Esophagus mucosa (tissue), 1 donor: ENCODE measurements around the gene GPR89B. TPM values are rescaled to one million over a fixed set of nuclear protein-coding genes. Genes with fewer than 3 reads are reported as not detected.
"Not testable (repeated sequence)": the region's sequence is repeated elsewhere in the genome, so short reads cannot be mapped to it uniquely, and the experiment has no call there.

ENCODE experiments used
- ATAC-seq: fragments of 200-7000 bp; cut with Tn5 transposase; one replicate; pipeline ENCODE4 v1.9.1; 2020
- total RNA-seq: library from RNA; stranded (reverse); gene quantifications from one replicate; pipeline ENCODE4 v1.2.4, GENCODE V29; 2023
- donor health status: DM: yes; HTN: yes; CAD: no.

Gene GPR89B
- total RNA-seq, 1 donor from 2014 or later: 6.8 TPM

DNA sequence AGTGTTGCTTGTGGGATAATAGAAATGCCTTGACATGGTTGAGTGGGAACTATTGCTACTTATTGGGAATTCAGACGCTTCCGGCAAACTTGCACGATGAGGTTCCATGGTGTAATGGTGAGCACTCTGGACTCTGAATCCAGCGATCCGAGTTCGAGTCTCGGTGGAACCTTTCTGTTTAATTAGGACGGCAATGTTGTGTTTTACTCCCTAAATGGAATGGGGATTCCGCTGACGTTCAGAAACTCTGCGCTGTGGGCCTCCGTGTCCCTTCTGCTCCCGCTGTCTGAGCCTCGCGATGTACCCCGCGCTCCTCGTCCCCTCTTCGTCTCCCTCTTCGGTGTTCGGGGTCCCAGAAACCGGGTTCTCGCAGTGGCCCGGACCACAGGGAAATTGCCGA is 104.5 kb downstream of the GPR89B start:
- ATAC-seq: peak; percentile 32

DNA sequence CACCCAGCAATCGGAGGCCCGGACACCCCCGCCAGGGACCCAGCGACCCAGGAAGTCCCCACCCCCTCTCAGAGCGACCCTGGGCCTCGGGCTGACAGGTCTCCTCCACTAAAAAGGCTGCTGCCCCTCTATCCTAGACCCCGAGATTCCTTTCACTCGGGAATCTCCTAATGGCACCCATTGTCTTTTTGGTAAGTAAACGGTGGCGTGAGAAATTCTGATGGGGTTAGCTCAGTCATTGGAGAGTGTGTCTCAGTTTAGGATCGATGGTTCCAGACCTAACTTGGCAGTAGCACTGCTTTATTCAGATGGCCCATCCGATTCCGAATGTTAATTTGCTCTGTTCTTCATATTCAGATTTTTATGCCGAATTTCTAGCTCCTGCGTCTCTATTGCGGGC is 104.9 kb downstream of the GPR89B start:
- ATAC-seq: not testable (repeated sequence)

DNA sequence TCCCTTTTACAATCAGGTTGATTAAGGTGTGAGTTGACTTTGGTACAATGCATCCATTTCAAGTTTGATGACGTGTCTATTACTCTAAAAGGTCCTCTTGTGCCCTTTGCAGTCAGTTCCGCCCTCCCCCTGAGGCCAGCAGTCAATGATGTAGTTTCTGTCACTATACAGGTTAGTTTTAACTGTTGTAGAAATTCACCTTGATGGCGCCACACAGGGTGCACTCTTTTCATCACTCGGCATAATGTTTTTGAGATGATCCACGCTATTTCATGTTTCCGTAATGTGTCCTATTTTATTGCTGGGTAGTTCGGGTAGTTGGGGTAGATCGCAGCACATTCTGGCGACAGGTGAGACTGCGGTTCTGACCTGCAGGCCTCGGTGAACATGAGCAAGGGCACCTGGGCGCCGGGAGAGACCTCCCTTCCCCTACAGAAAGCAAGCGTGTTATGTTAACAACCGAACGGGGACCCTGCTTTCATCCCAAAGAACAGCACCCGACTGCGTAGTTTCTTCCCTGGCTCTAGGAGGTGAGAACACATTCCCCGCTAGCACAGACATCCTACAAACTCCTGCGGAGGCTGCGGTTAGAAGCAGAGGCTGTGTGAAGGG is 109.7 kb downstream of the GPR89B start:
- peak; percentile 20 for ATAC-seq

DNA sequence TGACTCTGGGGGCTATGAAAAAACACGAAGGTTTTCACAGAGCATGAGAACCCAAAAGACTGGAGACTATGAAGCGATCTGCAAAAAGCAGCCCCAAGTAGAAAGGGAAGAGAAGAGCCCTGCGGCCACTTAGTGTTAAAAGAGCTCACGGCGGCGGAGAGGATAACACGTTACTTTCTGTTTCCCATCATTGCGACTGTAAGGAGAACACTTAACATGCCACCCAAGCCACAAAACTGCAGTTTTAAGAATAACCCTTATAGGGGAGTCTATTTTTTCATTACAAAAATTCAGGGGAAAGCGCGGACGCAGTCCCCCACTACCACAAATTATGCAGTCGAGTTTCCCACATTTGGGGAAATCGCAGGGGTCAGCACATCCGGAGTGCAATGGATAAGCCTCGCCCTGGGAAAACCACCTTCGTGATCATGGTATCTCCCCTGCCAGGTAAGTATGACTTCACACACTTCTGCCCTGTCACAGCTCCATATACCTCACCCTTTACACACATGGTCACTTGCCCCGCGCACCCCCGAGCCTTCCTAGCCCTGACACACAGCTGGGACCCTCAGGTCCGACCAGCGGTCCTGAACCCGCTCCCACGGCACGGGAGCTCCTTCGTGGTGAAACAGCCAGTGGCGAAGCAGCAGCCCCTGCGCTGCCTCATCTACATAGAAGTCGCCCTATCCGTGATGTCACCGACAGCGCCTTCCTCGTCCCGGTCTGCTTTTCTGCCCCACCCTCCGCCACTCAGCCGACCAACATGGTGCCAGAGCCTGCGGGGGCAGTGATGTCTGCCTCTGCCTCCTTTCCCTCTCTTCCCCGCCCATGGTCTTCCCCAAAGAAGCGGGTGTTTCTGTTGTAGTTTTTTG is 110.5 kb downstream of the GPR89B start:
- peak; percentile 92 for ATAC-seq

Other genes with a start within 250 kb of the GPR89B start
- 0.84 TPM for gene GJA5, start 167.8 kb upstream of the GPR89B start, total RNA-seq
- not detected for gene GJA8, start 25.6 kb upstream of the GPR89B start, total RNA-seq
- 5.2 TPM for gene NBPF11, start 223.9 kb downstream of the GPR89B start, total RNA-seq